Neural cell (in vitro differentiated cells): Measurements from ENCODE around the gene SNAI1. TPM values are rescaled to one million over a fixed set of nuclear protein-coding genes. Genes with fewer than 3 reads are reported as not detected.
"Not testable (repeated sequence)": the region's sequence is repeated elsewhere in the genome, so short reads cannot be mapped to it uniquely, and the experiment has no call there.

Experiments
- H2AFZ ChIP-seq: fragments of 200-600, 300-800 bp; sonication (generic), shearing (Covaris generic); 2 replicates; pipeline ENCODE4 v1.6.0; 2014; ENCODE audit warnings: low read depth, mild to moderate bottlenecking, antibody characterized with exemption, low read length, moderate library complexity
- H3F3A ChIP-seq: fragments of 200-600 bp; shearing (Covaris generic); 2 replicates; pipeline ENCODE4 v1.6.1; 2016; ENCODE audit warnings: mild to moderate bottlenecking, moderate library complexity, mixed read lengths, antibody characterized with exemption, low read length; ENCODE audit not compliant: insufficient read depth, poor library complexity, severe bottlenecking
- H3K27ac ChIP-seq: fragments of 200-600, 300-800 bp; sonication (generic), shearing (Covaris generic); 2 replicates; pipeline ENCODE4 v1.5.1; 2014; ENCODE audit warnings: mild to moderate bottlenecking, low read length, moderate library complexity
- H3K27me3 ChIP-seq: fragments of 300-800, 200-600 bp; sonication (generic), shearing (Covaris generic); 2 replicates; pipeline ENCODE4 v1.6.0; 2014; ENCODE audit warnings: mild to moderate bottlenecking, low read depth, low read length, moderate library complexity; ENCODE audit not compliant: insufficient read depth
- H3K36me3 ChIP-seq: fragments of 300-800, 200-600 bp; sonication (generic), shearing (Covaris generic); 2 replicates; pipeline ENCODE4 v1.5.1; 2014; ENCODE audit warnings: mild to moderate bottlenecking, antibody characterized with exemption, low read length, moderate library complexity; ENCODE audit not compliant: insufficient read depth
- H3K4me2 ChIP-seq: fragments of 300-800, 200-600 bp; sonication (generic), shearing (Covaris generic); 2 replicates; pipeline ENCODE4 v1.6.0; 2014; ENCODE audit warnings: mild to moderate bottlenecking, low read length
- H3K4me3 ChIP-seq: fragments of 300-800, 200-600 bp; sonication (generic), shearing (Covaris generic); 2 replicates; pipeline ENCODE4 v1.5.1; 2014; ENCODE audit warnings: mild to moderate bottlenecking, low read length, moderate library complexity
- H3K79me2 ChIP-seq: fragments of 200-600 bp; shearing (Covaris generic); replicated peaks from 2 replicates; pipeline ENCODE4 v1.6.0; 2014; ENCODE audit warnings: mild to moderate bottlenecking, low read length, moderate library complexity; ENCODE audit not compliant: insufficient read depth
- H3K9ac ChIP-seq: fragments of 300-800, 200-600 bp; sonication (generic), shearing (Covaris generic); 2 replicates; pipeline ENCODE4 v1.6.1; 2016; ENCODE audit warnings: mild to moderate bottlenecking, low read length, mixed read lengths
- H3K9me2 ChIP-seq: fragments of 200-600 bp; shearing (Covaris generic); 2 replicates; pipeline ENCODE4 v1.6.1; 2016; ENCODE audit warnings: mild to moderate bottlenecking, low read length, mixed read lengths; ENCODE audit not compliant: insufficient read depth
- H3K9me3 ChIP-seq: fragments of 200-600, 300-800 bp; sonication (generic), shearing (Covaris generic); 2 replicates; pipeline ENCODE4 v1.6.1; 2016; ENCODE audit warnings: mild to moderate bottlenecking, mixed run types, low read length, moderate library complexity, mixed read lengths
- H4K20me1 ChIP-seq: fragments of 200-600 bp; shearing (Covaris generic); 2 replicates; pipeline ENCODE4 v1.6.1; 2016; ENCODE audit warnings: mild to moderate bottlenecking, mixed run types; ENCODE audit not compliant: insufficient read depth
- EP300 ChIP-seq: fragments of 450-650 bp; conservative IDR thresholded peaks from 2 replicates; pipeline ENCODE4 v1.6.1; 2014; ENCODE audit warnings: antibody characterized with exemption, mild to moderate bottlenecking, moderate library complexity; ENCODE audit not compliant: poor library complexity, severe bottlenecking
- EZH2 ChIP-seq: fragments of 200-600, 300-800 bp; shearing (Covaris generic), sonication (generic); IDR thresholded peaks from 2 replicates; pipeline ENCODE4 v1.6.1; 2014; ENCODE audit warnings: antibody characterized with exemption, low read length, borderline replicate concordance, mild to moderate bottlenecking; ENCODE audit not compliant: insufficient read depth, poor library complexity, severe bottlenecking
- MXI1 ChIP-seq: fragments of 450-650 bp; conservative IDR thresholded peaks from 2 replicates; pipeline ENCODE4 v1.6.1; 2014; ENCODE audit warnings: antibody characterized with exemption, mild to moderate bottlenecking; ENCODE audit not compliant: poor library complexity, severe bottlenecking
- POLR2AphosphoS5 ChIP-seq: IDR thresholded peaks from 2 replicates; pipeline ENCODE4 v1.6.1; 2012
- RAD21 ChIP-seq: fragments of 450-650 bp; conservative IDR thresholded peaks from 2 replicates; pipeline ENCODE4 v1.6.1; 2014; ENCODE audit warnings: antibody characterized with exemption, mild to moderate bottlenecking, moderate library complexity
- SMC3 ChIP-seq: fragments of 450-650 bp; conservative IDR thresholded peaks from 2 replicates; pipeline ENCODE4 v1.6.1; 2014; ENCODE audit warnings: antibody characterized with exemption, mild to moderate bottlenecking, moderate library complexity; ENCODE audit not compliant: poor library complexity
- TAF1 ChIP-seq: IDR thresholded peaks from 2 replicates; pipeline ENCODE4 v1.6.1; 2012; ENCODE audit warnings: low read depth
- polyA plus RNA-seq: library from polyadenylated mRNA; depleted of rRNA; stranded (reverse); fragments of >200 nt; gene quantifications from 2 replicates; pipeline ENCODE4 v1.2.3, GENCODE V29; 2014
- TF ChIP-seq, protein P1 (sequence below): fragments of 450-650 bp; IDR thresholded peaks from 2 replicates; pipeline ENCODE4 v1.5.1; 2014; ENCODE audit warnings: antibody characterized with exemption, mild to moderate bottlenecking, moderate library complexity; ENCODE audit not compliant: poor library complexity, severe bottlenecking

The SNAI1 gene
- polyA plus RNA-seq, 1 donor from 2014 or later: 0.31 TPM

DNA sequence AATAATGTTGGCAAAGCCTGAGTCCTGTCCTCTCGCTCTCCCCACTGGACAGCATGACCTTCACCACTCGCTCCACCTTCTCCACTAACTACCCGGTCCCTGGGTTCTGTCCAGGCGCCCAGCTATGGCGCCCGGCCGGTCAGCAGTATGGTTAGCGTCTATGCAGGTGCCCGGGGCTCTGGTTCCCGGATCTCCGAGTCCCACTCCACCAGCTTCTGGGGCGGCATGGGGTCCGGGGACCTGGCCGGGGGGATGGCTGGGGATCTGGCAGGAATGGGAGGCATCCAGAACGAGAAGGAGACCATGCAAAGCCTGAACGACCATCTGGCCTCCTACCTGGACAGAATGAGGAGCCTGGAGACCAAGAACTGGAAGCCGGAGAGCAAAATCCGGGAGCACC is 26.1 kb upstream of the SNAI1 start:
- Histone ChIP-seq H3K79me2 (no peaks in the 10 kb centered on the region), H3K36me3 (peaks cover 5% of the 10 kb centered on the region), H2AFZ (no peak overlapping the region), H3F3A (no peaks in the 10 kb centered on the region), H3K27me3 (no peaks in the 10 kb centered on the region), H3K9me3 (no peaks in the 10 kb centered on the region), H3K27ac (no peak overlapping the region), H3K9ac (no peak overlapping the region), H3K4me2 (no peak overlapping the region), H3K9me2 (no peaks in the 10 kb centered on the region), H3K4me3 (no peak overlapping the region), H4K20me1 (no peaks in the 10 kb centered on the region)
- TF ChIP-seq EZH2: no peak
- TF ChIP-seq SMC3: no peak

DNA sequence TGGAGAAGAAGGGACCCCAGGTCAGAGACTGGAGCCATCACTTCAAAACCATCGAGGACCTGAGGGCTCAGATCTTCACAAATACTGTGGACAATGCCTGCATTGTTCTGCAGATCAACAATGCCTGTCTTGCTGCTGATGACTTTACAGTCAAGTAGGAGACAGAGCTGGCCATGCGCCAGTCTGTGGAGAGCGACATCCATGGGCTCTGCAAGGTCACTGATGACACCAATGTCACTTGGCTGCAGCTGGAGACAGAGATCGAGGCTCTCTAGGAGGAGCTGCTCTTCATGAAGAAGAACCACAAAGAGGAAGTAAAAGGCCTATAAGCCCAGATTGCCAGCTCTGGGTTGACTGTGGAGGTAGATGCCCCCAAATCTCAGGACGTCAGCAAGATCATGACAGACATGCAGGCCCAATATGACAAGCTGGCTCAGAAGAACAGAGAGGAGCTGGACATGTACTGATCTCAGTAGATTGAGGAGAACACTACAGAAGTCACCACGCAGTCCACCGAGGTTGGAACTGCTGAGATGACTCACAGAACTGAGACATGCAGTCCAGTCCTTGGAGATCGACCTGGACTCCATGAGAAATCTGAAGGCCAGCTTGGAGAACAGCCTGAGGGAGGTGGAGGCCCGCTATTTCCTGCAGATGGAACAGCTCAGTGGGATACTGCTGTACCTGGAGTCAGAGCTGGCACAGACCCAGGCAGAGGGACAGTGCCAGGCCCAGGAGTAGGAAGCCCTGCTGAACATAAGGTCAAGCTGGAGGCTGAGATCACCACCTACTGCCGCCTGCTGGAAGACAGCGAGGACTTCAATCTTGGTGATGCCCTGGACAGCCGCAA is 25.5 kb upstream of the SNAI1 start:
- H3F3A ChIP-seq, H4K20me1 ChIP-seq, H3K27me3 ChIP-seq, H3K9me3 ChIP-seq, H3K36me3 ChIP-seq, H3K27ac ChIP-seq, H3K79me2 ChIP-seq, H3K4me3 ChIP-seq, H3K9me2 ChIP-seq, H3K9ac ChIP-seq, H2AFZ ChIP-seq, H3K4me2 ChIP-seq: not testable (repeated sequence)

DNA sequence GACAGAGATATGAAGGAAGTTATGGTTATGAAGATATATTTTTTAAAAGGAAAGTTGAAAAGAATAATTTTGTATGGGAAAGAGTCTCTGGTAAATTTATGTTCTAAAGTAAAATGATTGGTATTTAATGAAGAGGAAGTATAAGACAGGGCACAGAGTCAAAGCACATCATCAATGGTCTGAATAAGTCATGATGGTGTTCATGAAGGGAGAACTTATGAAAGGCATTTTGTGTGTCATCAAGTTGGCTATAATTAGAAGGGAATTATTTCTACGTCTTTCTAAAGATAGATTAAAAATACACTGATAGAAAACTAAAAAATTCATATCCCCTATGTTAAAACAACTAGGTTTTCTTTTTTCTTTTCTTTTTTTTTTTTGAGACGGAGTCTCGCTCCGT is 21.4 kb upstream of the SNAI1 start:
- no peaks in the 10 kb centered on the region for H3F3A ChIP-seq
- no peak overlapping the region for H3K9ac ChIP-seq
- H3K79me2 ChIP-seq: no peaks in the 10 kb centered on the region
- H3K36me3 ChIP-seq: peaks cover 5% of the 10 kb centered on the region
- H3K4me3 ChIP-seq: no peak overlapping the region
- no peaks in the 10 kb centered on the region for H3K27me3 ChIP-seq
- H3K4me2 ChIP-seq: no peak overlapping the region
- no peak overlapping the region for H3K27ac ChIP-seq
- H4K20me1 ChIP-seq: no peaks in the 10 kb centered on the region
- H3K9me3 ChIP-seq: no peaks in the 10 kb centered on the region
- no peak overlapping the region for H2AFZ ChIP-seq
- TF ChIP-seq SMC3: no peak
- TF ChIP-seq EP300: no peak
- TF ChIP-seq TAF1: no peak
- TF ChIP-seq POLR2AphosphoS5: no peak
- TF ChIP-seq, protein P1, sequence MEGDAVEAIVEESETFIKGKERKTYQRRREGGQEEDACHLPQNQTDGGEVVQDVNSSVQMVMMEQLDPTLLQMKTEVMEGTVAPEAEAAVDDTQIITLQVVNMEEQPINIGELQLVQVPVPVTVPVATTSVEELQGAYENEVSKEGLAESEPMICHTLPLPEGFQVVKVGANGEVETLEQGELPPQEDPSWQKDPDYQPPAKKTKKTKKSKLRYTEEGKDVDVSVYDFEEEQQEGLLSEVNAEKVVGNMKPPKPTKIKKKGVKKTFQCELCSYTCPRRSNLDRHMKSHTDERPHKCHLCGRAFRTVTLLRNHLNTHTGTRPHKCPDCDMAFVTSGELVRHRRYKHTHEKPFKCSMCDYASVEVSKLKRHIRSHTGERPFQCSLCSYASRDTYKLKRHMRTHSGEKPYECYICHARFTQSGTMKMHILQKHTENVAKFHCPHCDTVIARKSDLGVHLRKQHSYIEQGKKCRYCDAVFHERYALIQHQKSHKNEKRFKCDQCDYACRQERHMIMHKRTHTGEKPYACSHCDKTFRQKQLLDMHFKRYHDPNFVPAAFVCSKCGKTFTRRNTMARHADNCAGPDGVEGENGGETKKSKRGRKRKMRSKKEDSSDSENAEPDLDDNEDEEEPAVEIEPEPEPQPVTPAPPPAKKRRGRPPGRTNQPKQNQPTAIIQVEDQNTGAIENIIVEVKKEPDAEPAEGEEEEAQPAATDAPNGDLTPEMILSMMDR: no peak
- no peak for TF ChIP-seq MXI1
- no peak for TF ChIP-seq RAD21
- no peaks in the 10 kb centered on the region for H3K9me2 ChIP-seq
